HG03378 (cell line): ENCODE data around the gene TMEM95.
A peak's percentile ranks its signal among the peaks of the same experiment; 100 is the strongest.

Experiments
- ATAC-seq: cut with Tn5 transposase; IDR thresholded peaks from one replicate; pipeline ENCODE4 v1.9.1; 2021; ENCODE audit warnings: mild to moderate bottlenecking, moderate library complexity; ENCODE audit not compliant: unreplicated experiment

The TMEM95 gene

GRCh38 chr17:7355053-7355452, at the start of gene TMEM95:
TSS of gene TMEM95 (plus strand) at chr17:7355156. CDS start at chr17:7355205, 49 bp downstream.
- ATAC-seq: no peak

GRCh38 chr17:7306911-7307685, 47.9 kb upstream of the TMEM95 start, which contains the start of gene EIF5A:
TSS of gene EIF5A (plus strand) at chr17:7307628. CDS start at chr17:7309636, 2,008 bp downstream.
- peak; percentile 67 for ATAC-seq

GRCh38 chr17:7307686-7308624, 47.0 kb upstream of the TMEM95 start:
- no peak for ATAC-seq

- ATAC-seq: no peak
Observed at GRCh38 chr17:7308625-7309433, 46.1 kb upstream of the TMEM95 start.

GRCh38 chr17:7309628-7310027, 45.3 kb upstream of the TMEM95 start:
- no peak for ATAC-seq

- no peak for ATAC-seq
Observed at GRCh38 chr17:7311110-7311705, 43.7 kb upstream of the TMEM95 start.

- no peak for ATAC-seq
Observed at GRCh38 chr17:7312432-7313087, 42.4 kb upstream of the TMEM95 start.

- no peak for ATAC-seq
Observed at GRCh38 chr17:7313088-7313889, 41.7 kb upstream of the TMEM95 start.

- no peak for ATAC-seq
Observed at GRCh38 chr17:7313890-7314718, 40.9 kb upstream of the TMEM95 start.

GRCh38 chr17:7314719-7315569, 40.0 kb upstream of the TMEM95 start, which contains the start of gene GPS2:
TSS of gene GPS2 (minus strand) at chr17:7315360. CDS start at chr17:7315052, 308 bp downstream.
- peak; percentile 37 for ATAC-seq

GRCh38 chr17:7315570-7316235, 39.3 kb upstream of the TMEM95 start:
- ATAC-seq: no peak

GRCh38 chr17:7317161-7317803, 37.7 kb upstream of the TMEM95 start:
- no peak for ATAC-seq

- ATAC-seq: no peak
Observed at GRCh38 chr17:7318121-7318860, 36.7 kb upstream of the TMEM95 start.

GRCh38 chr17:7321466-7321865, 33.5 kb upstream of the TMEM95 start:
- ATAC-seq: no peak

GRCh38 chr17:7322520-7323194, 32.3 kb upstream of the TMEM95 start:
- no peak for ATAC-seq
